Activated CD4-positive, alpha-beta T cell treated with anti-CD3 and anti-CD28 coated beads, Interleukin-2, amount 10 ng/mL, durations not matched to agents 24 days and 14 days (primary cell): ENCODE measurements around the gene SBF2. TPM values are rescaled to one million over a fixed set of nuclear protein-coding genes. Genes with fewer than 3 reads are reported as not detected.

Experiments
- DNase-seq: peaks from one replicate; pipeline ENCODE4 v3.0.0; 2022
- H3K27ac Mint-ChIP-seq: one replicate; pipeline ENCODE4 v1.8.0; 2022; ENCODE audit warnings: mild to moderate bottlenecking, mixed read lengths
- H3K27me3 Mint-ChIP-seq: one replicate; pipeline ENCODE4 v1.8.0; 2022; ENCODE audit warnings: mixed read lengths
- H3K36me3 Mint-ChIP-seq: one replicate; pipeline ENCODE4 v1.8.0; 2022; ENCODE audit warnings: low read depth, mild to moderate bottlenecking, mixed read lengths
- H3K4me1 Mint-ChIP-seq: one replicate; pipeline ENCODE4 v1.8.0; 2021; ENCODE audit warnings: mixed read lengths
- H3K4me3 Mint-ChIP-seq: one replicate; pipeline ENCODE4 v1.8.0; 2022; ENCODE audit warnings: mild to moderate bottlenecking, moderate library complexity, mixed read lengths
- H3K9me3 Mint-ChIP-seq: one replicate; pipeline ENCODE4 v1.8.0; 2021; ENCODE audit warnings: mixed read lengths
- intact Hi-C: fragments of 100-400 bp; cut with micrococcal nuclease; formaldehyde crosslinking; loops from one replicate; pipeline ENCODE4 v1.15.1; 2023
- total RNA-seq: library from RNA; stranded (reverse); gene quantifications from 2 replicates; pipeline ENCODE4 v1.2.3, GENCODE V29; 2022

The SBF2 gene
- total RNA-seq, 1 donor from 2014 or later: 9.1 TPM

DNA sequence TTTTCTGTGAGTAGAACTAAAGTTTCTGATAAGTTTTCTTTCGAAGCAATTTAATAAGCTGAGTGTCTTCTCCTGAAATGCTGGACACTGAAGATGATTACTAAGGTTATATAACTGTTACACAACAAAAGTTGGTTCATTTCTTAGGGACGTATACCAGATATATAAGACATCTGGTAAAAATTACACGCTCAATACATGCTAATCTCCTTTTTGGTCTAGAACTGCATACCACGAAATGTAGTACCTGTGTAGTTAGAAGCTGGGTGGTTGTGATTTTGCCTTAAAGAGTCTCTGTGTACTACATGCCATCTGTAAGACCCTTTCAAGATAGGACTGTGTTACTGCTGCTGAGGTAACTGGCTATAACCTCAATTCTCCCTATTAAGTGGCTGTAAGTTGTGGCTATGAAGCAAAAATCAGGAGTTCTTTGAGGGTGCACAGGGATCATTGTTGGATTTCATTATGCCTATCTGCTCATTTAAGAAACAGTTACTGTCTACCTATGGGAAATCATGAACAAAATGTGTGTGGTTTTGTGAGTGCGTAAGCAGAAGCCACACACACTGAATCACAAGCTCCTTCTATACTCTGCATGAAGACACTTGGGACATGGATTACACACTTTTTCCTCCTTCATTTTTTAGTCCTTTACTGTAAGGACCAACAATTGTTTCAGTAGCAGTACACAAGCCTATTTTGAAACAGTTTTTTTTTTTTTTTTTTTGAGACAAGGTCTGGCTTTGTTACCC is 434.3 kb downstream of the SBF2 start:
- H3K27me3 Mint-ChIP-seq: no peaks in the 10 kb centered on the region
- DNase-seq: peak; percentile 73
- peaks cover 33% of the 10 kb centered on the region for H3K4me1 Mint-ChIP-seq
- intact Hi-C loops: loop anchor here (1.0 to 5.0 kb wide), 6 partner anchors 19 to 463 kb away; partner anchors contain the start of gene ADM
- H3K27ac Mint-ChIP-seq: peak overlapping the region; percentile 85
- H3K4me3 Mint-ChIP-seq: peak overlapping the region; percentile 78
- H3K36me3 Mint-ChIP-seq: peaks cover 3% of the 10 kb centered on the region
- H3K9me3 Mint-ChIP-seq: peaks cover 4% of the 10 kb centered on the region

- no peaks in the 10 kb centered on the region for H3K27me3 Mint-ChIP-seq
- peak; percentile 78 for DNase-seq
- H3K36me3 Mint-ChIP-seq: peaks cover 3% of the 10 kb centered on the region
- intact Hi-C loops: no loop called here
- peaks cover 4% of the 10 kb centered on the region for H3K9me3 Mint-ChIP-seq
- peak overlapping the region; percentile 87 for H3K27ac Mint-ChIP-seq
- H3K4me1 Mint-ChIP-seq: peaks cover 33% of the 10 kb centered on the region
- peak overlapping the region; percentile 50 for H3K4me3 Mint-ChIP-seq
Measured at GRCh38 chr11:9858822-9859221, 435.2 kb downstream of the SBF2 start.

DNA sequence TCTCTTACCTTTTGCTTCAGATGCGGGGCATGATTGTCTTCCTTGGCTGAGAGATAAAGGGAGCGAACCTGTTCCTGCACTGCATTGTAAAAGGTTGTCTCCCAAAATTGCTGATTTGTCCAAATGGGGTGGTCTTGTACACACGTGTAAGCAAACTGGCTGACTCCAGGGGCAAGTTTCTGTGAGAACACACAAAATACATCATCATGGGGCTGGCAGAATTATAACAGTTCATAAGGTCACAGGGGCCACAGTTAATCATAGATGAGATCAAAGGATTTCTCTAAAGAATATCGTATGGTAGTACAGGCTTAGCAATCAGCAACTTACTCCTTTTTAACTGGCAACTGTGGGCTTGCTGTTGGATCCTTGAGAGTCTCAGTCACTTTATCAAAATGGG is 435.8 kb downstream of the SBF2 start:
- Mint-ChIP-seq H3K4me3 (peak overlapping the region; percentile 1), H3K27me3 (no peaks in the 10 kb centered on the region), H3K9me3 (peaks cover 4% of the 10 kb centered on the region), H3K4me1 (peaks cover 32% of the 10 kb centered on the region), H3K27ac (peak overlapping the region; percentile 87), H3K36me3 (peaks cover 3% of the 10 kb centered on the region)
- DNase-seq: no peak
- intact Hi-C loops: no loop called here

DNA sequence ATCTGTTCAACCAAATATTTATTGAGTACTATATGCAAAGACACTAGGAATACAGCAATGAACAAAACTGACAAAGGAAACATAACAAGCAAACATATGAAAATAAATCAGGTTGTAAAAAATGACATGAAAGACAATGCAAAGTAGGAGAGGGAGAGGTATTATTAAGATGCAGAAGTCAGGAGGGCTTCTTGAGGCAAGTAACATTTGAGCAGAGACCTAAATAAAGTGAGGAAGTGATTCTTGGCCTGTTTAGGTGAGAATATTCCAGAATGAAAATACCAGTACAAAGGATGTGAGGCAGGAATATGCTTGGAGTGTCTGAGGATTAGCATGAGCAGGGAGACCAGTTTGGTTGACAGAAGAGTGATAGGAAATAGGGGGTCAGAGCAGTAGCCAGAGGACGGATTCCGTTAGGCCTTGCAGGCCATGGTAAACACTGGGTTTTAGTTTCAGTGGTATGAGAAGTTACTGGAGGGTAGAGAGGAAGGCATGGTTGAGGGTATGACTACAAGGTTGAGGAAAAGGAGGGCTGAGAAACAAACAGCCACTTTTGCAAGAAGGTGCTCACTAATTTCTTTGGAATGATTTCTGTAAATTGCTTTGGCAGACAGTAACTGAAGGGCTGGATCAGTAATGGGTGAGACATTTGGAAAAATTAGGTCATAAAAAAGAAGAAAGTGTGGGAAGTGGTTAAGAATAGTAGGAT is 438.3 kb downstream of the SBF2 start:
- Mint-ChIP-seq H3K27ac (no peak overlapping the region), H3K36me3 (peaks cover 2% of the 10 kb centered on the region), H3K4me1 (peaks cover 23% of the 10 kb centered on the region), H3K27me3 (no peaks in the 10 kb centered on the region), H3K4me3 (no peak overlapping the region), H3K9me3 (no peaks in the 10 kb centered on the region)
- DNase-seq: no peak
- intact Hi-C loops: no loop called here

DNA sequence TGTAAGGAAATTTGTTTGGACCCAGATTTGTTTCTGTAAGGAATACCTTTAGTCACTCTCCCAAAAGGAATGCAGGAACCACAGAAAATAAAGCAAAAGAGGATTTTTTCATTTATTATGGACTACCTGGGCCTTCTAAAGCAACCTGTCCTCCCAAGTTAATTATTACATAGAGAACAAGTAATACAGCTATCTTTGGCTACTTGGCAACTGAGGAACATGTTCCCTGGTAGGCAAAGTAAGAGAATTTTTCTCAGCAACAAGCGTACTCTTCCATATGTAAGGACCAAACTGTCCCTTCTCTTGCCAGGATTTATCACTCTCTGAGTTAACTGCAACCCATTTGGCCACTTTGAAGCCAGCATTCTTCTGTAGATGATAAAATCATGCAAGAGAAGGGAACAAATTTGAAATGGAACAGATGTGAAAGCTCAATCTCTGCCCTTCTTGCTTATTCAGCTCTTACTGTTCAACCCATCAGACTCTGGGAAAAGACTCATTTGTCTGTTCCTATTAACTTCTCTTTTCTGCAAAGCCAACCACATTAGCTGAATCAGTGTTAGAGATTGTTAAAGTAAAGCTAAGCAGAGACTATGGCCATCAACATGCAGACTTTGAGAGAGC is 440.0 kb downstream of the SBF2 start:
- Mint-ChIP-seq H3K27me3 (no peaks in the 10 kb centered on the region), H3K4me1 (peaks cover 12% of the 10 kb centered on the region), H3K9me3 (no peaks in the 10 kb centered on the region), H3K36me3 (peaks cover 9% of the 10 kb centered on the region), H3K27ac (no peak overlapping the region), H3K4me3 (no peak overlapping the region)
- intact Hi-C loops: no loop called here
- DNase-seq: no peak

GRCh38 chr11:9852465-9852864 is 441.6 kb downstream of the SBF2 start:
- H3K27me3 Mint-ChIP-seq: no peaks in the 10 kb centered on the region

DNA sequence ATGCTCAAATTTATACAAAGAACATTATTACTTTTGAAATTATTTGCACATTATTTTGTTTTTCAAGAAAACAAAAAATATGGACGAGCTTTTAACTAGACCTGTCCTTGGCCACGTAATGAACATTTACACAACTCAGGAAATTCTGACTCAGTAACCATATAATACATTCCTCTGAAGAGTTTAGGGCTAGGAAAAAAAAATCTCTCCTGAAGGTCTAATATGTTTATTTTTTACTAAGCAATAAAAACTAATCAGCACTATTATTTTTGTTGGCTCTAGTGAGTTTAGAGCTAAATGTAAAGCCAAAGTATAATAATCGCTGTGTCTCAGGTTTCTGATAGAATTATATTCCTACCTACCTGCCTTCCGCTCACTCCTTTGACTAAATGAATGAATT is 442.7 kb downstream of the SBF2 start:
- Mint-ChIP-seq H3K27me3 (no peaks in the 10 kb centered on the region), H3K4me3 (no peak overlapping the region), H3K27ac (no peak overlapping the region), H3K9me3 (no peaks in the 10 kb centered on the region), H3K36me3 (peaks cover 12% of the 10 kb centered on the region), H3K4me1 (peaks cover 6% of the 10 kb centered on the region)
- intact Hi-C loops: no loop called here
- DNase-seq: no peak

More at GRCh38 chr11:9852465-9852864, 441.6 kb downstream of the SBF2 start:
- intact Hi-C loops: no loop called here
- Mint-ChIP-seq H3K27ac (no peak overlapping the region), H3K4me3 (no peak overlapping the region), H3K9me3 (no peaks in the 10 kb centered on the region), H3K36me3 (peaks cover 9% of the 10 kb centered on the region), H3K4me1 (peaks cover 2% of the 10 kb centered on the region)
- no peak for DNase-seq

DNA sequence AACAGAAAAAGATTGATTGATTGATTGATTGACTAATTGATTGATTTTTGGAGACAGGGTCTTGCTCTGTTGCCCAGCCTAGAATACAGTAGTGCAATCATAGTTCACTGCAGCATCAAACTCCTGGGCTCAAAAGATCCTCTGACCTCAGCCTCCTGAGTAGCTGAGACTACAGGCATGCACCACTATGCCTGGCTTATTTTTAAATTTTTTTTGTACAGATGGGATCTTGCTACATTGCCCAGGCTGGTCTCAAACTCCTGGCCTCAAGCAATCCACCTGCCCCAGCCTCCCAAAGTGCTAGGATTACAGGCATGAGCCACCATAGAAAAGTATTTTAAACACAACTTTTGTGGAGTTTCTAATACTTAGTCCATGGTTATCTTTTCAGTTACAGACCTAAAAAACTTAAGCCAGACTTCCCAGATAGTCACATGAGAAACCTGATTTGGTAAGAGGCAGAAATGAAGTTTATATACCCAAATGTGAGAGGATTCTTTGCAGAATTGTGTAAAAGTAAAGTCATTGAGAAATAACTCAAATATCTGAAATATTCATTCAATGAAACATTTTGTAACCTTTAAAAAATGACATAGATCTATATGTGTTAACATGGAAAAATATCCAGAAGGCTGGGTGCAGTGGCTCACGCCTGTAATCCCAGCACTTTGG is 443.7 kb downstream of the SBF2 start:
- intact Hi-C loops: no loop called here
- Mint-ChIP-seq H3K4me3 (no peak overlapping the region), H3K27ac (no peak overlapping the region), H3K36me3 (peaks cover 17% of the 10 kb centered on the region), H3K4me1 (peaks cover 6% of the 10 kb centered on the region), H3K9me3 (no peaks in the 10 kb centered on the region), H3K27me3 (no peaks in the 10 kb centered on the region)
- no peak for DNase-seq

DNA sequence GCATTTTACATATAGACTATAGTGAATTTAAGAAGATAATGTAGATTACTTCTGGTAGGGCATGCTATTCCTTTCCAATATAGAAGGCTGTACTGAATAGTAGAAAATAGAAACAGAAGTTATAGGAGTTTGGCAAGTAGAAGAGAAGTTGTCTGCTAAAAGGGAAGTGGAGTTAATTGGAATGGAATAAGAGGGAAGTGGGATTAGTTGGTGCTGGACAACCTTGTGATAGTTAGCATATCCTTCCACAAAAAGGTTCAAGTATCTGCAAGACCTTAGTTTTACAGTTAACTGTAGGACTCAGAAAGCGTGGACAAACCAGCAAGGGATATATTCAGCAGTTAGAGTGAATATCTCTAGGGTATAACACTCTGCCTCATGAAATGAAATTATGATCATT is 444.6 kb downstream of the SBF2 start:
- Mint-ChIP-seq H3K4me3 (no peak overlapping the region), H3K27me3 (no peaks in the 10 kb centered on the region), H3K9me3 (no peaks in the 10 kb centered on the region), H3K27ac (no peak overlapping the region), H3K4me1 (peaks cover 6% of the 10 kb centered on the region), H3K36me3 (peaks cover 19% of the 10 kb centered on the region)
- no peak for DNase-seq
- intact Hi-C loops: no loop called here

- Mint-ChIP-seq H3K27me3 (no peaks in the 10 kb centered on the region), H3K9me3 (peaks cover 4% of the 10 kb centered on the region), H3K27ac (no peak overlapping the region), H3K36me3 (peaks cover 23% of the 10 kb centered on the region), H3K4me1 (peaks cover 12% of the 10 kb centered on the region), H3K4me3 (no peak overlapping the region)
- no peak for DNase-seq
- intact Hi-C loops: no loop called here
Measured at GRCh38 chr11:9847636-9848035, 446.4 kb downstream of the SBF2 start.

- Mint-ChIP-seq H3K4me3 (peak overlapping the region; percentile 6), H3K9me3 (peaks cover 12% of the 10 kb centered on the region), H3K4me1 (peaks cover 38% of the 10 kb centered on the region), H3K36me3 (peaks cover 32% of the 10 kb centered on the region), H3K27ac (peak overlapping the region; percentile 43), H3K27me3 (no peaks in the 10 kb centered on the region)
- DNase-seq: peak; percentile 54
- intact Hi-C loops: loop anchor here (5.0 kb wide), 1 partner anchor 464 kb away; the partner anchor contains the start of gene ADM
Measured at GRCh38 chr11:9842923-9843322, 451.1 kb downstream of the SBF2 start.

GRCh38 chr11:9840460-9841004 is 453.5 kb downstream of the SBF2 start:
- Mint-ChIP-seq H3K4me1 (peaks cover 33% of the 10 kb centered on the region), H3K36me3 (peaks cover 24% of the 10 kb centered on the region), H3K27me3 (no peaks in the 10 kb centered on the region), H3K4me3 (peak overlapping the region; percentile 23), H3K27ac (peak overlapping the region; percentile 71), H3K9me3 (peaks cover 12% of the 10 kb centered on the region)
- intact Hi-C loops: loop anchor here (1.0 to 5.0 kb wide), 4 partner anchors 14 to 467 kb away; partner anchors contain the start of gene ADM
- peak; percentile 71 for DNase-seq

DNA sequence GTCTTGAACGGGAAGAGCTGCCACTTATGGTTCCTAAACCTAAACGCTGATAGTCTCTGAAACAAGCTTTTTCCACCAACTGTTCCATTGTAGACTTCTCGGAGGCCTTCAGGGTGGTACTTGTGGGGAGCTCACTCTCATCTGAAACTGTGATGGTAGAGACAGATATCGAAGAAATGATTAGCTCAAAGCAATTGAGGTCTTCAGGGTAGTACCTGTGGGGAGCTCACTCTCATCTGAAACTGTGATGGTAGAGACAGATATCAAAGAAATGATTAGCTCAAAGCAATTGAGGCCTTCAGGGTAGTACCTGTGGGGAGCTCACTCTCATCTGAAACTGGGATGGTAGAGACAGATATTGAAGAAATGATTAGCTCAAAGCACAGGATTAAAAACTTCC is 454.5 kb downstream of the SBF2 start:
- intact Hi-C loops: no loop called here
- peaks cover 33% of the 10 kb centered on the region for H3K4me1 Mint-ChIP-seq
- DNase-seq: no peak
- peak overlapping the region; percentile 63 for H3K27ac Mint-ChIP-seq
- no peaks in the 10 kb centered on the region for H3K27me3 Mint-ChIP-seq
- H3K4me3 Mint-ChIP-seq: peak overlapping the region; percentile 37
- peaks cover 12% of the 10 kb centered on the region for H3K9me3 Mint-ChIP-seq
- peaks cover 20% of the 10 kb centered on the region for H3K36me3 Mint-ChIP-seq
